Fibroblast of mammary gland (primary cell): ENCODE results near the gene PTPN3.
"Not testable (repeated sequence)": the region's sequence is repeated elsewhere in the genome, so short reads cannot be mapped to it uniquely, and the experiment has no call there.

ENCODE experiments used
- DNase-seq: peaks from one replicate; pipeline ENCODE4 v3.0.0-alpha.2; 2010; ENCODE audit warnings: low read depth
- H3K4me3 ChIP-seq: 2 replicates; pipeline ENCODE4 v1.5.1; 2011; ENCODE audit warnings: low read depth, mild to moderate bottlenecking, low read length, moderate library complexity; ENCODE audit not compliant: control insufficient read depth
- TF ChIP-seq, protein P1 (sequence below): conservative IDR thresholded peaks from 2 replicates; pipeline ENCODE4 v1.5.1; 2011; ENCODE audit warnings: low read depth, low read length, inconsistent platforms; ENCODE audit not compliant: control insufficient read depth, insufficient read depth

PTPN3 gene

GRCh38 chr9:109341561-109341960 lies 156.5 kb downstream of the PTPN3 start:
- H3K4me3 ChIP-seq, result no peak overlapping the region
- no peak for DNase-seq
- TF ChIP-seq, protein P1, sequence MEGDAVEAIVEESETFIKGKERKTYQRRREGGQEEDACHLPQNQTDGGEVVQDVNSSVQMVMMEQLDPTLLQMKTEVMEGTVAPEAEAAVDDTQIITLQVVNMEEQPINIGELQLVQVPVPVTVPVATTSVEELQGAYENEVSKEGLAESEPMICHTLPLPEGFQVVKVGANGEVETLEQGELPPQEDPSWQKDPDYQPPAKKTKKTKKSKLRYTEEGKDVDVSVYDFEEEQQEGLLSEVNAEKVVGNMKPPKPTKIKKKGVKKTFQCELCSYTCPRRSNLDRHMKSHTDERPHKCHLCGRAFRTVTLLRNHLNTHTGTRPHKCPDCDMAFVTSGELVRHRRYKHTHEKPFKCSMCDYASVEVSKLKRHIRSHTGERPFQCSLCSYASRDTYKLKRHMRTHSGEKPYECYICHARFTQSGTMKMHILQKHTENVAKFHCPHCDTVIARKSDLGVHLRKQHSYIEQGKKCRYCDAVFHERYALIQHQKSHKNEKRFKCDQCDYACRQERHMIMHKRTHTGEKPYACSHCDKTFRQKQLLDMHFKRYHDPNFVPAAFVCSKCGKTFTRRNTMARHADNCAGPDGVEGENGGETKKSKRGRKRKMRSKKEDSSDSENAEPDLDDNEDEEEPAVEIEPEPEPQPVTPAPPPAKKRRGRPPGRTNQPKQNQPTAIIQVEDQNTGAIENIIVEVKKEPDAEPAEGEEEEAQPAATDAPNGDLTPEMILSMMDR, result no peak

GRCh38 chr9:109340979-109341378 lies 157.1 kb downstream of the PTPN3 start:
- not testable (repeated sequence) for DNase-seq, H3K4me3 ChIP-seq

GRCh38 chr9:109336409-109336808 lies 161.7 kb downstream of the PTPN3 start:
- no peak overlapping the region for H3K4me3 ChIP-seq
- DNase-seq, result no peak
- TF ChIP-seq, protein P1, result no peak

GRCh38 chr9:109335929-109336328 lies 162.2 kb downstream of the PTPN3 start:
- H3K4me3 ChIP-seq, result no peak overlapping the region
- DNase-seq, result no peak
- TF ChIP-seq, protein P1, result no peak

GRCh38 chr9:109335121-109335520 lies 163.0 kb downstream of the PTPN3 start:
- TF ChIP-seq, protein P1, result no peak
- no peak for DNase-seq
- no peak overlapping the region for H3K4me3 ChIP-seq

GRCh38 chr9:109331353-109331752 lies 166.8 kb downstream of the PTPN3 start:
- TF ChIP-seq, protein P1, result no peak
- H3K4me3 ChIP-seq, result no peak overlapping the region
- DNase-seq, result peak; percentile 38

DNA sequence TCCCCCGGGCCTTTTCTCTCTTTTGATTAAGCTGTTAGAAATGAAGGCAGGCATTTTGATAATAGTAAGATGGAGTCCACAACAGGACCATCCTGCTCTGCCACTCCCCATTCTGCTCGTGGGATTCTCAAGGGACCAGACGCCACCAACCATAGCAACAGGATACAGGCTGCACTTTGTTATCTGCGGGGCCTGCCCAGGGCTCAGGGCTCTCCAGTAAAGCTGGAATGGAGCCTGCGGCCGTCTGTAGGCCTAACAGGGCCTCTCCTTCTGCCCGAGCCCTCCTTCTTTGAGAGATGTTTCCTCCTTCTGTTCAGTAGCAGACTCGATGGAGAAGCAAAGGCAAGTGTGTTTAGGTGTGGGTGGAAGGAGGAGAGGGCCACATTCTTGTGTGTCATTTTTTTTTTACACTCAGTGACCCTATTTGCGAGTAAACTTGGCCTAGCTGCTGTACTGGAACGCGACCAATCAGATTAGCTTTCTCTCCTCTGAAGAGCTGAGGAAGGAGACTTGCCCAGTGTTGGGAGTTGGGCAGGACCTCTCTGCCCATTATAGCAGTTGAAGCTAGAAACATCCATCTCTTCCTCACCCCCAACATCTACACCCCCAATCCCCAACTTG lies 168.4 kb downstream of the PTPN3 start:
- no peak for DNase-seq
- TF ChIP-seq, protein P1, result no peak
- H3K4me3 ChIP-seq, result no peak overlapping the region
